ENCODE measurements around the gene NEU1. TPM values are rescaled to one million over a fixed set of nuclear protein-coding genes. Genes with fewer than 3 reads are reported as not detected.
A peak's percentile ranks its signal among the peaks of the same experiment; 100 is the strongest.

Gene NEU1
- total RNA-seq, 1 experiment from 2014 or later: 44.8 TPM

GRCh38 chr6:31814677-31815024, 48.0 kb downstream of the NEU1 start (continued):
- TF ChIP-seq ZNF121 (CRISPR knock-in tag; IDR thresholded peaks at IDR 0.05) (no peak), E2F4 (CRISPR knock-in tag; IDR thresholded peaks at IDR 0.05; ENCODE audit: borderline replicate concordance, low read depth) (no peak)

- Mint-ChIP-seq H3K4me3 (peak overlapping the region; percentile 85), H3K9me3 (no peaks in the 10 kb centered on the region; the same call in 1 of the 2 replicates), H3K36me3 (peaks cover 4% of the 10 kb centered on the region; the same call in 1 of the 2 replicates), H3K27ac (no peak overlapping the region), H3K4me1 (peaks cover 18% of the 10 kb centered on the region), H3K27me3 (ENCODE audit: low read depth) (no peaks in the 10 kb centered on the region; the same call in none of the 2 replicates)
- no peak for ATAC-seq
- TF ChIP-seq CTCF (IDR thresholded peaks at IDR 0.05) (no peak), ZNF121 (CRISPR knock-in tag; IDR thresholded peaks at IDR 0.05) (no peak), GTF2I (CRISPR knock-in tag; conservative IDR thresholded peaks at IDR 0.05) (no peak), PRDM15 (CRISPR knock-in tag; IDR thresholded peaks at IDR 0.05) (no peak), HMGA2 (CRISPR knock-in tag; IDR thresholded peaks at IDR 0.05) (no peak), FOXP4 (CRISPR knock-in tag; IDR thresholded peaks at IDR 0.05) (no peak), NR2C2 (CRISPR knock-in tag; IDR thresholded peaks at IDR 0.05) (no peak), MLX (CRISPR knock-in tag; IDR thresholded peaks at IDR 0.05) (no peak), NFYB (CRISPR knock-in tag; conservative IDR thresholded peaks at IDR 0.05; ENCODE audit: low read depth) (no peak), CDX4 (CRISPR knock-in tag; IDR thresholded peaks at IDR 0.05; ENCODE audit: borderline replicate concordance) (no peak), PREB (CRISPR knock-in tag; IDR thresholded peaks at IDR 0.05; ENCODE audit: borderline replicate concordance) (no peak), ZNF138 (CRISPR knock-in tag; conservative IDR thresholded peaks at IDR 0.05) (no peak), ZNF512 (CRISPR knock-in tag; IDR thresholded peaks at IDR 0.05; ENCODE audit: borderline replicate concordance) (no peak)
- DNase-seq (ENCODE audit: low spot score): no peak
- ChIA-PET CTCF (interaction anchor here (0.6 to 2.4 kb wide), 8 partner anchors 17 to 145 kb away, joined by 3 to 19 read pairs (median 4); partner anchors contain the start of genes LY6G5C, NELFE, SKIC2 and VARS1), POLR2A (interaction anchor here (0.6 to 2.3 kb wide), 7 partner anchors 7 to 540 kb away, joined by 3 to 18 read pairs (median 6); partner anchors contain the start of genes HSPA1B, VARS1 and VWA7)
Observed at GRCh38 chr6:31813465-31813849, 49.2 kb downstream of the NEU1 start.
